Pancreas (tissue), 10 donors: ENCODE results near the gene SPR. TPM values are rescaled to one million over a fixed set of nuclear protein-coding genes. Genes with fewer than 3 reads are reported as not detected.
A peak's percentile ranks its signal among the peaks of the same experiment; 100 is the strongest.

Source experiments
- ATAC-seq, 4 donors: fragments of 200-7000 bp; cut with Tn5 transposase; one replicate each; pipeline versions ENCODE4 v1.8.0 to v1.9.1; 2020; ENCODE audit warnings: mild to moderate bottlenecking in 4 of 4, moderate library complexity in 4 of 4
- DNase-seq, 6 donors: peaks; one replicate each; pipeline ENCODE4 v3.0.0-alpha.2; 2020
- FAIRE-seq: peaks from 2 replicates; lab custom pipeline; 2012; peaks lifted over from hg19 to GRCh38; lab: Jason Lieb, UNC
- H3K27ac ChIP-seq, 4 donors: fragments of 200-600 bp; sonication (generic); 1 replicate in 3 of 4; 2 replicates in 1 of 4; pipeline versions ENCODE4 v1.5.0 to v1.8.0; 2020
- H3K27me3 ChIP-seq, 4 donors: fragments of 200-600 bp; one replicate each; pipeline ENCODE4 v1.8.0; 2021
- H3K36me3 ChIP-seq, 3 donors: fragments of 200-600 bp; sonication (generic) in 1 of 3; one replicate each; pipeline versions ENCODE4 v1.5.0 to v1.8.0; 2020 to 2021
- H3K4me1 ChIP-seq, 3 donors: fragments of 200-600 bp; one replicate each; pipeline ENCODE4 v1.8.0; 2021
- H3K4me3 ChIP-seq, 4 donors: fragments of 200-600 bp; sonication (generic) in 2 of 4; one replicate each; pipeline versions ENCODE4 v1.5.0 to v1.8.0; 2020 to 2021
- H3K9me3 ChIP-seq, 4 donors: fragments of 200-600 bp; one replicate each; pipeline ENCODE4 v1.8.0; 2021
- WGBS, 2 donors: extraction: QIAGEN DNeasy Blood & Tissue Kit; methylation state at CpG; one replicate each; pipeline ENCODE4 v1.1.7; 2013; 5-methylcytosine and 5-hydroxymethylcytosine counted together
- intact Hi-C, 3 donors: fragments of 100-400 bp; cut with DNase I; formaldehyde crosslinking; loops; one replicate each; pipeline versions ENCODE4 v1.11.1 to v1.14.2; 2022
- polyA plus RNA-seq, 2 donors: library from polyadenylated mRNA; stranded (reverse); fragments of 200-250 nt; gene quantifications; one replicate each; pipeline ENCODE4 v1.2.3, GENCODE V29; 2013
- total RNA-seq, 6 donors: library from RNA; stranded (reverse); fragmentation: NEBNext Ultra II Directional in 4 of 6; extraction: Animal tissue kit (Norgen Biotek cat#: 25700) in 4 of 6; gene quantifications; one replicate each; pipeline versions ENCODE4 v1.2.1 to v1.2.4, GENCODE V29; 2021 to 2023
- TF ChIP-seq, protein P1 (sequence below), 4 donors: fragments of 200-600 bp; sonication (generic) in 3 of 4; IDR thresholded peaks; one replicate each; pipeline versions ENCODE4 v1.5.0 to v1.8.0; 2021; ENCODE audit warnings: antibody characterized with exemption in 4 of 4
- donor health status: healthy with polysubstance abuse.
- donor health status: DM: no; HTN: no; CAD: no; lungs with moderate emphysema.
- donor health status: DM: no; HTN: no; CAD: no.
- donor health status: control.
- donor health status: control.
- donor health status: Bipolar disorder and iron deficiency.
- donor health status: DM: yes; HTN: yes; CAD: no.
- donor health status: DM: no; HTN: no; CAD: no.
- donor health status: DM: no; HTN: no; CAD: no.
- donor health status: DM: yes; HTN: yes; CAD: no.

Gene SPR
- total and polyA plus RNA-seq, 8 donors = 31.3 to 47.8 (median 38.7) TPM

DNA sequence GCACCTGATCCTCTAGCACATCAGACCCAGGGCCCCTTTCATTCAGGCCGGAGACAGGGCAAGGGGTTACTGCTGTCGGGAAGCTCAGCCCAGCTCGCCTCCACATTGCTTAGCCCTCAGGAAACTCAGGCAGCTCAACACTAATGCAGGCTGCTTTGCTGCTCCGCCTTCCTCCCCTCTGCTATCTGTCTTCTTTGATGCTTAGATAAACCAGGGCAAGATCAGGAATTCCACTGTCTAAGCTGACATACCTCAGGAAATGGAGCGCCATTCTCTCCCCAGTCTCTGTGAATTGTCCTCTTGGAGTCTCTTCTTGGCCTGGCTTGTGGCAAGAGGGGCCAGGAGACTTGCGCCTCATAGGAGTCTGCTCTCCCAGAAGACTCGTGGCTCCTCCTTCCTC lies 35.9 kb upstream of the SPR start:
- ATAC-seq (no peak), DNase-seq (no peak), FAIRE-seq (no peak)
- H3K27me3 ChIP-seq = no peaks in the 10 kb centered on the region
- H3K4me3 ChIP-seq = no peak overlapping the region
- H3K4me1 ChIP-seq = no peaks in the 10 kb centered on the region
- H3K9me3 ChIP-seq = no peaks in the 10 kb centered on the region
- H3K36me3 ChIP-seq = no peaks in the 10 kb centered on the region
- 68 to 77% methylated on average over 7 of the region's 7 CpGs for WGBS, 2 donors
- H3K27ac ChIP-seq = no peak overlapping the region
- TF ChIP-seq, protein P1, sequence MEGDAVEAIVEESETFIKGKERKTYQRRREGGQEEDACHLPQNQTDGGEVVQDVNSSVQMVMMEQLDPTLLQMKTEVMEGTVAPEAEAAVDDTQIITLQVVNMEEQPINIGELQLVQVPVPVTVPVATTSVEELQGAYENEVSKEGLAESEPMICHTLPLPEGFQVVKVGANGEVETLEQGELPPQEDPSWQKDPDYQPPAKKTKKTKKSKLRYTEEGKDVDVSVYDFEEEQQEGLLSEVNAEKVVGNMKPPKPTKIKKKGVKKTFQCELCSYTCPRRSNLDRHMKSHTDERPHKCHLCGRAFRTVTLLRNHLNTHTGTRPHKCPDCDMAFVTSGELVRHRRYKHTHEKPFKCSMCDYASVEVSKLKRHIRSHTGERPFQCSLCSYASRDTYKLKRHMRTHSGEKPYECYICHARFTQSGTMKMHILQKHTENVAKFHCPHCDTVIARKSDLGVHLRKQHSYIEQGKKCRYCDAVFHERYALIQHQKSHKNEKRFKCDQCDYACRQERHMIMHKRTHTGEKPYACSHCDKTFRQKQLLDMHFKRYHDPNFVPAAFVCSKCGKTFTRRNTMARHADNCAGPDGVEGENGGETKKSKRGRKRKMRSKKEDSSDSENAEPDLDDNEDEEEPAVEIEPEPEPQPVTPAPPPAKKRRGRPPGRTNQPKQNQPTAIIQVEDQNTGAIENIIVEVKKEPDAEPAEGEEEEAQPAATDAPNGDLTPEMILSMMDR (IDR thresholded peaks at IDR 0.05) = no peak
- intact Hi-C loops = loop anchor here in 1 of 3 donors (10.0 kb wide), 1 partner anchor 67 kb away; no protein-coding TSS in a partner anchor

GRCh38 chr2:72859831-72860262 lies 27.4 kb upstream of the SPR start:
- no peaks in the 10 kb centered on the region for H3K36me3 ChIP-seq
- intact Hi-C loops = loop anchor here in 2 of 3 donors (5.0 to 10.0 kb wide), 2 partner anchors 75 to 88 kb away; no protein-coding TSS in a partner anchor

GRCh38 chr2:72862239-72862988 lies 24.8 kb upstream of the SPR start:
- Histone ChIP-seq H3K4me1 (no peaks in the 10 kb centered on the region), H3K36me3 (no peaks in the 10 kb centered on the region), H3K27ac (no peak overlapping the region), H3K27me3 (no peaks in the 10 kb centered on the region), H3K4me3 (peak overlapping the region in 2 of 4 donors; percentile 4 to 19), H3K9me3 (no peaks in the 10 kb centered on the region)
- FAIRE-seq = no peak
- intact Hi-C loops = no loop called here
- 5% methylated on average over 33 of the region's 33 CpGs for WGBS, 2 donors
- ATAC-seq = peak; percentile 98 to 99 (median 98)
- TF ChIP-seq, protein P1 (IDR thresholded peaks at IDR 0.05) = peak; percentile 98 to 99 (median 99)
- peak; percentile 78 to 98 (median 91) for DNase-seq

More at GRCh38 chr2:72859831-72860262, 27.4 kb upstream of the SPR start:
- peak in 5 of 6 donors; percentile 56 to 83 (median 60) for DNase-seq
- TF ChIP-seq, protein P1 (IDR thresholded peaks at IDR 0.05) = peak; percentile 21 to 49 (median 44)
- no peaks in the 10 kb centered on the region for H3K4me1 ChIP-seq
- H3K4me3 ChIP-seq = no peak overlapping the region
- no peak for FAIRE-seq
- no peaks in the 10 kb centered on the region for H3K9me3 ChIP-seq
- ATAC-seq = peak; percentile 81 to 88 (median 87)
- H3K27me3 ChIP-seq = no peaks in the 10 kb centered on the region
- WGBS, 2 donors = 0 to 1% methylated on average over 3 of the region's 3 CpGs
- no peak overlapping the region for H3K27ac ChIP-seq

GRCh38 chr2:72863046-72863445 lies 24.2 kb upstream of the SPR start:
- H3K27me3 ChIP-seq = no peaks in the 10 kb centered on the region
- H3K27ac ChIP-seq = no peak overlapping the region
- H3K4me3 ChIP-seq = peak overlapping the region in 1 of 4 donors; percentile 19
- DNase-seq (no peak), FAIRE-seq (no peak), ATAC-seq (no peak)
- no peaks in the 10 kb centered on the region for H3K4me1 ChIP-seq
- no peaks in the 10 kb centered on the region for H3K9me3 ChIP-seq
- intact Hi-C loops = no loop called here
- WGBS, 2 donors = 54 to 59% methylated on average over 13 of the region's 13 CpGs
- no peaks in the 10 kb centered on the region for H3K36me3 ChIP-seq
- TF ChIP-seq, protein P1 (IDR thresholded peaks at IDR 0.05) = no peak

GRCh38 chr2:72864500-72864899 lies 22.7 kb upstream of the SPR start:
- FAIRE-seq = no peak
- no peak for DNase-seq
- Histone ChIP-seq H3K4me3 (no peak overlapping the region), H3K36me3 (no peaks in the 10 kb centered on the region), H3K4me1 (no peaks in the 10 kb centered on the region), H3K27ac (no peak overlapping the region), H3K27me3 (no peaks in the 10 kb centered on the region), H3K9me3 (no peaks in the 10 kb centered on the region)
- ATAC-seq = no peak
- 36 to 52% methylated on average over 2 of the region's 2 CpGs for WGBS, 2 donors
- TF ChIP-seq, protein P1 (IDR thresholded peaks at IDR 0.05) = no peak
- intact Hi-C loops = no loop called here
